Tibial nerve (tissue), 4 donors: ENCODE data around the gene LMNB1. TPM values are rescaled to one million over a fixed set of nuclear protein-coding genes. Genes with fewer than 3 reads are reported as not detected.
"Not testable (repeated sequence)": the region's sequence is repeated elsewhere in the genome, so short reads cannot be mapped to it uniquely, and the experiment has no call there.

Source experiments
- DNase-seq, 2 donors: peaks; one replicate each; pipeline ENCODE4 v3.0.0-alpha.2; 2019; ENCODE audit warnings: low spot score in 2 of 2
- H3K27ac ChIP-seq, 4 donors: fragments of 200-600 bp; sonication (generic) in 3 of 4; one replicate each; pipeline ENCODE4 v1.5.1; 2017 to 2019; ENCODE audit warnings: mild to moderate bottlenecking in 1 of 4
- H3K27me3 ChIP-seq, 2 donors: fragments of 200-600 bp; sonication (generic) in 1 of 2; one replicate each; pipeline versions ENCODE4 v1.5.1 to v1.6.0; 2017 to 2019
- H3K36me3 ChIP-seq, 3 donors: fragments of 200-600 bp; sonication (generic); one replicate each; pipeline ENCODE4 v1.5.1; 2018 to 2019
- H3K4me1 ChIP-seq, 4 donors: fragments of 200-600 bp; sonication (generic) in 3 of 4; one replicate each; pipeline ENCODE4 v1.5.1; 2017 to 2019
- H3K4me3 ChIP-seq, 4 donors: fragments of 200-600 bp; sonication (generic) in 3 of 4; one replicate each; pipeline ENCODE4 v1.5.1; 2017 to 2019; ENCODE audit warnings: mild to moderate bottlenecking in 1 of 4, moderate library complexity in 1 of 4
- H3K9me3 ChIP-seq, 4 donors: fragments of 200-600 bp; sonication (generic) in 3 of 4; one replicate each; pipeline ENCODE4 v1.5.1; 2017 to 2019
- CTCF ChIP-seq, 5 experiments: fragments of 200-600 bp in 3 of 5; fragments of 450-650 bp in 2 of 5; sonication (generic) in 3 of 5; IDR thresholded peaks; one replicate each; pipeline ENCODE4 v1.5.1; 2016 to 2019; ENCODE audit warnings: antibody characterized with exemption in 5 of 5, mild to moderate bottlenecking in 3 of 5, moderate library complexity in 2 of 5
- EP300 ChIP-seq, 2 donors: sonication (generic); formaldehyde crosslinking; IDR thresholded peaks; one replicate each; pipeline ENCODE4 v1.6.1; 2017; ENCODE audit warnings: antibody characterized with exemption in 2 of 2, mild to moderate bottlenecking in 1 of 2
- POLR2A ChIP-seq, 2 donors: fragments of 450-650 bp; IDR thresholded peaks; one replicate each; pipeline ENCODE4 v1.6.1; 2017; ENCODE audit warnings: antibody characterized with exemption in 2 of 2, mild to moderate bottlenecking in 2 of 2, moderate library complexity in 2 of 2
- WGBS, 2 donors: methylation state at CpG; one replicate each; pipeline ENCODE4 v1.1.5; 2018; 5-methylcytosine and 5-hydroxymethylcytosine counted together
- total RNA-seq, 4 donors: library from RNA; depleted of rRNA; stranded (reverse); fragments of >200 nt; gene quantifications; one replicate each; pipeline ENCODE4 v1.1.0, GENCODE V29; 2016

The LMNB1 gene
- total RNA-seq, 4 donors from 2014 or later: 5.2 to 18.9 (median 12.0) TPM

GRCh38 chr5:126769703-126770102, 7.2 kb upstream of the LMNB1 start:
- no peak overlapping the region for H3K27ac ChIP-seq
- H3K27me3 ChIP-seq: no peaks in the 10 kb centered on the region
- 90 to 95% methylated on average over 1 of the region's 1 CpG for WGBS, 2 donors
- no peak for DNase-seq
- H3K4me1 ChIP-seq: no peaks in the 10 kb centered on the region
- H3K4me3 ChIP-seq: no peak overlapping the region
- no peaks in the 10 kb centered on the region for H3K36me3 ChIP-seq
- no peak for TF ChIP-seq CTCF (IDR thresholded peaks at IDR 0.05)
- TF ChIP-seq EP300 (IDR thresholded peaks at IDR 0.05): no peak
- TF ChIP-seq POLR2A (IDR thresholded peaks at IDR 0.05): no peak
- H3K9me3 ChIP-seq: no peaks in the 10 kb centered on the region

- WGBS, 2 donors: 88 to 93% methylated on average over 13 of the region's 13 CpGs
- H3K9me3 ChIP-seq, DNase-seq, H3K27me3 ChIP-seq, H3K4me3 ChIP-seq, H3K36me3 ChIP-seq, H3K27ac ChIP-seq: not testable (repeated sequence)
- peaks cover 0 to 13% (median 5%) of the 10 kb centered on the region in 4 donors for H3K4me1 ChIP-seq
These were observed 3.4 kb upstream of the LMNB1 start for GRCh38 chr5:126773536-126773935.

- 95 to 97% methylated on average over 14 of the region's 14 CpGs for WGBS, 2 donors
These were observed 2.3 kb upstream of the LMNB1 start for GRCh38 chr5:126774595-126774994.

GRCh38 chr5:126777257-126777974, 480 bp downstream of the LMNB1 start:
- H3K27me3 ChIP-seq: no peaks in the 10 kb centered on the region
- H3K9me3 ChIP-seq: no peaks in the 10 kb centered on the region
- peak overlapping the region; percentile 63 to 84 (median 68) for H3K4me3 ChIP-seq
- peaks cover 0 to 30% (median 5%) of the 10 kb centered on the region in 4 donors for H3K4me1 ChIP-seq
- 0 to 1% methylated on average over 38 to 78 of the region's 93 CpGs for WGBS, 2 donors
- no peaks in the 10 kb centered on the region for H3K36me3 ChIP-seq
- TF ChIP-seq POLR2A (IDR thresholded peaks at IDR 0.05) (no peak), CTCF (IDR thresholded peaks at IDR 0.05) (peak in 3 of 5 experiments; percentile 7 to 23 (median 11))
- peak overlapping the region; percentile 75 to 94 (median 92) for H3K27ac ChIP-seq
- DNase-seq: peak in 1 of 2 donors; percentile 9

More at GRCh38 chr5:126774595-126774994, 2.3 kb upstream of the LMNB1 start:
- H3K4me1 ChIP-seq: peaks cover 0 to 23% (median 5%) of the 10 kb centered on the region in 4 donors
- not testable (repeated sequence) for H3K36me3 ChIP-seq, H3K9me3 ChIP-seq, H3K4me3 ChIP-seq, H3K27me3 ChIP-seq, H3K27ac ChIP-seq, DNase-seq

- Histone ChIP-seq H3K4me3 (peak overlapping the region; percentile 63 to 84 (median 68)), H3K36me3 (no peaks in the 10 kb centered on the region), H3K9me3 (no peaks in the 10 kb centered on the region), H3K27ac (peak overlapping the region; percentile 75 to 94 (median 92)), H3K4me1 (peaks cover 0 to 30% (median 5%) of the 10 kb centered on the region in 4 donors), H3K27me3 (no peaks in the 10 kb centered on the region)
- peak; percentile 61 to 64 for DNase-seq
- peak; percentile 19 to 38 for TF ChIP-seq POLR2A (IDR thresholded peaks at IDR 0.05)
- no peak for TF ChIP-seq EP300 (IDR thresholded peaks at IDR 0.05)
- 1% methylated on average over 23 to 61 of the region's 66 CpGs for WGBS, 2 donors
These were observed 1.2 kb downstream of the LMNB1 start for GRCh38 chr5:126777975-126778674.

- peak overlapping the region; percentile 63 to 84 (median 68) for H3K4me3 ChIP-seq
- no peaks in the 10 kb centered on the region for H3K9me3 ChIP-seq
- peaks cover 0 to 30% (median 5%) of the 10 kb centered on the region in 4 donors for H3K4me1 ChIP-seq
- no peaks in the 10 kb centered on the region for H3K27me3 ChIP-seq
- 14 to 20% methylated on average over 16 to 17 of the region's 17 CpGs for WGBS, 2 donors
- DNase-seq: no peak
- TF ChIP-seq EP300 (IDR thresholded peaks at IDR 0.05): no peak
- no peak for TF ChIP-seq POLR2A (IDR thresholded peaks at IDR 0.05)
- no peak for TF ChIP-seq CTCF (IDR thresholded peaks at IDR 0.05)
- no peaks in the 10 kb centered on the region for H3K36me3 ChIP-seq
- H3K27ac ChIP-seq: peak overlapping the region; percentile 75 to 94 (median 92)
These were observed 1.9 kb downstream of the LMNB1 start for GRCh38 chr5:126778675-126779403.
